Prostate gland (tissue), 2 donors: ENCODE measurements around the gene AKT3. TPM values are rescaled to one million over a fixed set of nuclear protein-coding genes. Genes with fewer than 3 reads are reported as not detected.

Source experiments
- DNase-seq: peaks from one replicate; pipeline ENCODE4 v3.0.0-alpha.2; 2019; ENCODE audit warnings: low spot score
- H3K27ac ChIP-seq, 2 donors: fragments of 200-600 bp; sonication (generic); 2 replicates each; pipeline ENCODE4 v1.5.1; 2017 to 2019
- H3K27me3 ChIP-seq: fragments of 200-600 bp; sonication (generic); replicated peaks from 2 replicates; pipeline ENCODE4 v1.5.1; 2019; ENCODE audit not compliant: insufficient read depth
- H3K36me3 ChIP-seq, 2 donors: fragments of 200-600 bp; sonication (generic); 1 replicate in 1 of 2; 2 replicates in 1 of 2; pipeline versions ENCODE4 v1.5.1 to v1.8.1; 2017 to 2019
- H3K4me1 ChIP-seq: fragments of 200-600 bp; sonication (generic); replicated peaks from 2 replicates; pipeline ENCODE4 v1.5.1; 2019
- H3K4me3 ChIP-seq, 2 donors: fragments of 200-600 bp; sonication (generic); 2 replicates each; pipeline ENCODE4 v1.5.1; 2017 to 2019
- H3K9me3 ChIP-seq: fragments of 200-600 bp; sonication (generic); 2 replicates; pipeline ENCODE4 v1.5.1; 2017
- CTCF ChIP-seq, 4 experiments: fragments of 200-600 bp in 2 of 4; fragments of 450-650 bp in 2 of 4; sonication (generic) in 2 of 4; IDR thresholded peaks; 1 replicate in 3 of 4; 2 replicates in 1 of 4; pipeline ENCODE4 v1.5.1; 2016 to 2019; ENCODE audit warnings: antibody characterized with exemption in 4 of 4, mild to moderate bottlenecking in 2 of 4, moderate library complexity in 2 of 4
- POLR2A ChIP-seq: fragments of 450-650 bp; IDR thresholded peaks from one replicate; pipeline ENCODE4 v1.6.1; 2016; ENCODE audit warnings: antibody characterized with exemption, mild to moderate bottlenecking
- POLR2AphosphoS5 ChIP-seq: sonication (generic); formaldehyde crosslinking; IDR thresholded peaks from one replicate; pipeline ENCODE4 v1.6.1; 2017; ENCODE audit warnings: antibody characterized with exemption
- WGBS: methylation state at CpG from one replicate; pipeline ENCODE4 v1.1.5; 2018; 5-methylcytosine and 5-hydroxymethylcytosine counted together
- intact Hi-C: fragments of 100-400 bp; cut with DNase I; formaldehyde crosslinking; loops from one replicate; pipeline ENCODE4 v1.14.2; 2022
- total RNA-seq, 2 donors: library from RNA; depleted of rRNA; stranded (reverse); fragments of >200 nt; gene quantifications; one replicate each; pipeline ENCODE4 v1.1.0, GENCODE V29; 2016

The AKT3 gene
- total RNA-seq, 2 donors from 2014 or later, result 40.7 to 62.7 TPM

- no peak for TF ChIP-seq POLR2A
- no peak for TF ChIP-seq CTCF (IDR thresholded peaks at IDR 0.05)
- WGBS, result 0% methylated on average over 1 of the region's 1 CpG
- Histone ChIP-seq H3K4me1 (no peaks in the 10 kb centered on the region), H3K9me3 (no peaks in the 10 kb centered on the region), H3K27me3 (no peaks in the 10 kb centered on the region), H3K36me3 (no peaks in the 10 kb centered on the region), H3K4me3 (no peak overlapping the region), H3K27ac (no peak overlapping the region)
- DNase-seq, result no peak
- intact Hi-C loops, result no loop called here
Observed at GRCh38 chr1:243546457-243546856, 303.6 kb downstream of the AKT3 start.

GRCh38 chr1:243543501-243543900 lies 306.5 kb downstream of the AKT3 start:
- Histone ChIP-seq H3K36me3 (no peaks in the 10 kb centered on the region), H3K9me3 (no peaks in the 10 kb centered on the region), H3K27me3 (no peaks in the 10 kb centered on the region), H3K4me3 (no peak overlapping the region), H3K27ac (no peak overlapping the region), H3K4me1 (no peaks in the 10 kb centered on the region)
- TF ChIP-seq CTCF (IDR thresholded peaks at IDR 0.05), result no peak
- no peak for TF ChIP-seq POLR2A
- no peak for TF ChIP-seq POLR2AphosphoS5
- 94% methylated on average over 2 of the region's 2 CpGs for WGBS
- DNase-seq, result no peak
- intact Hi-C loops, result no loop called here

GRCh38 chr1:243542739-243543415 lies 307.2 kb downstream of the AKT3 start:
- no peaks in the 10 kb centered on the region for H3K9me3 ChIP-seq
- DNase-seq, result no peak
- H3K27ac ChIP-seq, result no peak overlapping the region
- no peaks in the 10 kb centered on the region for H3K4me1 ChIP-seq
- intact Hi-C loops, result no loop called here
- TF ChIP-seq POLR2AphosphoS5 (no peak), POLR2A (no peak), CTCF (IDR thresholded peaks at IDR 0.05) (no peak)
- WGBS, result 78% methylated on average over 7 of the region's 7 CpGs
- no peaks in the 10 kb centered on the region for H3K27me3 ChIP-seq
- H3K4me3 ChIP-seq, result no peak overlapping the region
- no peaks in the 10 kb centered on the region for H3K36me3 ChIP-seq

- H3K27ac ChIP-seq, result no peak overlapping the region
- no peak overlapping the region for H3K4me3 ChIP-seq
- no peaks in the 10 kb centered on the region for H3K36me3 ChIP-seq
- intact Hi-C loops, result no loop called here
- no peak for DNase-seq
- H3K27me3 ChIP-seq, result no peaks in the 10 kb centered on the region
- H3K4me1 ChIP-seq, result no peaks in the 10 kb centered on the region
- no peaks in the 10 kb centered on the region for H3K9me3 ChIP-seq
- TF ChIP-seq POLR2A (no peak), POLR2AphosphoS5 (no peak), CTCF (IDR thresholded peaks at IDR 0.05) (no peak)
Observed at GRCh38 chr1:243539636-243540035, 310.4 kb downstream of the AKT3 start.

- TF ChIP-seq CTCF (IDR thresholded peaks at IDR 0.05) (no peak), POLR2AphosphoS5 (no peak), POLR2A (no peak)
- Histone ChIP-seq H3K27ac (no peak overlapping the region), H3K4me3 (no peak overlapping the region), H3K4me1 (no peaks in the 10 kb centered on the region), H3K9me3 (no peaks in the 10 kb centered on the region), H3K36me3 (no peaks in the 10 kb centered on the region), H3K27me3 (no peaks in the 10 kb centered on the region)
- DNase-seq, result no peak
- WGBS, result 97% methylated on average over 1 of the region's 1 CpG
- intact Hi-C loops, result no loop called here
Observed at GRCh38 chr1:243535014-243535413, 315.0 kb downstream of the AKT3 start.
